ENCODE data around the gene NANOS1. TPM values are rescaled to one million over a fixed set of nuclear protein-coding genes. Genes with fewer than 3 reads are reported as not detected.

NANOS1 gene
- total and polyA plus RNA-seq, 9 of the 15 experiments (the other 6 are each of a cell fraction or from before 2014, with no cell fraction given): 0.14 to 1.6 (median 0.83) TPM; not detected in 1

- TF ChIP-seq MGA (IDR thresholded peaks at IDR 0.05): no peak
- TF ChIP-seq ZBTB34 (CRISPR knock-in tag; IDR thresholded peaks at IDR 0.05): no peak
- TF ChIP-seq ZNF146 (CRISPR knock-in tag; IDR thresholded peaks at IDR 0.05; ENCODE audit: unreplicated experiment): no peak
- TF ChIP-seq CBFB (CRISPR knock-in tag; IDR thresholded peaks at IDR 0.05): no peak
- TF ChIP-seq ATF7 (IDR thresholded peaks at IDR 0.05): no peak
These were observed 26.0 kb downstream of the NANOS1 start (continued) for GRCh38 chr10:119055472-119055871.
